HG03039 (cell line): ENCODE data around the gene ZNF25.
"Not testable (repeated sequence)": the region's sequence is repeated elsewhere in the genome, so short reads cannot be mapped to it uniquely, and the experiment has no call there.

Source experiments
- ATAC-seq: cut with Tn5 transposase; IDR thresholded peaks from one replicate; pipeline ENCODE4 v1.9.1; 2021; ENCODE audit warnings: mild to moderate bottlenecking, moderate library complexity; ENCODE audit not compliant: unreplicated experiment

Gene ZNF25

GRCh38 chr10:37948210-37948609 is 28.2 kb downstream of the ZNF25 start:
- no peak for ATAC-seq

- ATAC-seq, result no peak
Observed at GRCh38 chr10:37947526-37947925, 28.9 kb downstream of the ZNF25 start.

- no peak for ATAC-seq
Observed at GRCh38 chr10:37937864-37938263, 38.6 kb downstream of the ZNF25 start.

- no peak for ATAC-seq
Observed at GRCh38 chr10:37934791-37935190, 41.7 kb downstream of the ZNF25 start.

- no peak for ATAC-seq
Observed at GRCh38 chr10:37930423-37930822, 46.0 kb downstream of the ZNF25 start.

GRCh38 chr10:37908165-37908564 is 68.3 kb downstream of the ZNF25 start:
- not testable (repeated sequence) for ATAC-seq

GRCh38 chr10:37906382-37906781 is 70.1 kb downstream of the ZNF25 start:
- no peak for ATAC-seq
